Liver (tissue), 9 donors: ENCODE results near the gene PREB. TPM values are rescaled to one million over a fixed set of nuclear protein-coding genes. Genes with fewer than 3 reads are reported as not detected.

Source experiments
- DNase-seq: peaks from one replicate; pipeline ENCODE4 v3.0.0-alpha.2; 2017; ENCODE audit warnings: low spot score
- H3K27ac ChIP-seq, 2 donors: one replicate each; pipeline ENCODE4 v1.7.0; 2013; ENCODE audit warnings: inconsistent platforms in 2 of 2, low read length in 2 of 2, control low read depth in 1 of 2, low read depth in 1 of 2, mild to moderate bottlenecking in 1 of 2
- H3K27me3 ChIP-seq, 4 donors: one replicate each; pipeline versions ENCODE4 v1.6.1 to v1.7.0; 2013; ENCODE audit warnings: low read length in 3 of 4, inconsistent platforms in 1 of 4, mild to moderate bottlenecking in 1 of 4, moderate library complexity in 1 of 4; ENCODE audit not compliant: control insufficient read depth in 4 of 4, insufficient read depth in 4 of 4
- H3K36me3 ChIP-seq, 4 donors: one replicate each; pipeline versions ENCODE4 v1.6.1 to v1.7.0; 2013; ENCODE audit warnings: low read length in 3 of 4, mild to moderate bottlenecking in 3 of 4, low read depth in 1 of 4, moderate library complexity in 1 of 4; ENCODE audit not compliant: control insufficient read depth in 4 of 4, insufficient read depth in 3 of 4
- H3K4me1 ChIP-seq, 4 donors: one replicate each; pipeline versions ENCODE4 v1.6.1 to v1.7.0; 2013; ENCODE audit warnings: low read length in 3 of 4, mild to moderate bottlenecking in 3 of 4, moderate library complexity in 1 of 4; ENCODE audit not compliant: control insufficient read depth in 4 of 4, insufficient read depth in 4 of 4
- H3K4me3 ChIP-seq, 3 donors: one replicate each; pipeline versions ENCODE4 v1.6.1 to v1.7.0; 2013; ENCODE audit warnings: low read length in 3 of 3, control low read depth in 1 of 3, low read depth in 1 of 3, mild to moderate bottlenecking in 1 of 3
- H3K9ac ChIP-seq, 2 donors: one replicate each; pipeline ENCODE4 v1.7.0; 2013; ENCODE audit warnings: low read length in 2 of 2, mild to moderate bottlenecking in 2 of 2, moderate library complexity in 2 of 2, control low read depth in 1 of 2, low read depth in 1 of 2
- H3K9me3 ChIP-seq, 4 donors: one replicate each; pipeline versions ENCODE4 v1.6.1 to v1.7.0; 2013; ENCODE audit warnings: low read length in 3 of 4; ENCODE audit not compliant: control insufficient read depth in 4 of 4
- CTCF ChIP-seq: fragments of 150-350 bp; IDR thresholded peaks from 2 replicates; pipeline ENCODE4 v1.5.1; 2017; ENCODE audit warnings: improper control_type of control experiment, low read depth, low read length; ENCODE audit not compliant: missing input control
- EGR1 ChIP-seq, 2 donors: IDR thresholded peaks; 2 replicates each; pipeline ENCODE4 v1.6.1; 2016 to 2018; ENCODE audit warnings: antibody characterized with exemption in 2 of 2, low read depth in 2 of 2
- FOXA1 ChIP-seq: IDR thresholded peaks from 2 replicates; pipeline ENCODE4 v1.6.1; 2016; ENCODE audit warnings: antibody characterized with exemption
- REST ChIP-seq: IDR thresholded peaks from 2 replicates; pipeline ENCODE4 v1.6.1; 2016; ENCODE audit warnings: antibody characterized with exemption, mild to moderate bottlenecking
- RXRA ChIP-seq, 2 donors: IDR thresholded peaks; 2 replicates each; pipeline ENCODE4 v1.6.1; 2017 to 2018; ENCODE audit warnings: antibody characterized with exemption in 2 of 2, mild to moderate bottlenecking in 1 of 2
- SP1 ChIP-seq: IDR thresholded peaks from 2 replicates; pipeline ENCODE4 v1.6.1; 2018; ENCODE audit warnings: antibody characterized with exemption, mild to moderate bottlenecking
- TAF1 ChIP-seq: conservative IDR thresholded peaks from 2 replicates; pipeline ENCODE4 v1.6.1; 2016; ENCODE audit warnings: antibody characterized with exemption, mild to moderate bottlenecking
- ZBTB33 ChIP-seq: IDR thresholded peaks from 2 replicates; pipeline ENCODE4 v1.6.1; 2016; ENCODE audit warnings: antibody characterized with exemption
- WGBS: extraction: QIAGEN DNeasy Blood & Tissue Kit; methylation state at CpG from one replicate; pipeline ENCODE4 v1.1.7; 2013; 5-methylcytosine and 5-hydroxymethylcytosine counted together
- polyA plus RNA-seq, 2 donors: library from polyadenylated mRNA; stranded (reverse) in 1 of 2; unstranded in 1 of 2; fragments of 200-250 nt in 1 of 2; fragments of >200 nt in 1 of 2; fragmentation: Nextera tagmentation in 1 of 2; extraction: Ambion mirVana in 1 of 2; gene quantifications; one replicate each; pipeline versions ENCODE4 v1.2.1 to v1.2.3, GENCODE V29; 2013 to 2015
- total RNA-seq, 2 donors: library from RNA; depleted of rRNA; stranded (reverse); fragments of >200 nt; gene quantifications; one replicate each; pipeline ENCODE4 v1.2.3, GENCODE V29; 2014
- TF ChIP-seq, protein P1 (sequence below): IDR thresholded peaks from 2 replicates; pipeline ENCODE4 v1.6.1; 2016; ENCODE audit warnings: antibody characterized with exemption
- TF ChIP-seq, protein P2 (sequence below): IDR thresholded peaks from 2 replicates; pipeline ENCODE4 v1.6.1; 2016; ENCODE audit warnings: antibody characterized with exemption
- donor health status: healthy.
- donor health status: healthy.
- donor health status: healthy.
- donor health status: healthy.
- donor health status: healthy.

Gene PREB
- total and polyA plus RNA-seq, 4 donors: 21.5 to 98.4 (median 60.9) TPM

- Histone ChIP-seq H3K4me1 (no peaks in the 10 kb centered on the region), H3K27me3 (no peaks in the 10 kb centered on the region), H3K4me3 (no peak overlapping the region), H3K36me3 (no peaks in the 10 kb centered on the region), H3K27ac (no peak overlapping the region), H3K9ac (no peak overlapping the region), H3K9me3 (no peaks in the 10 kb centered on the region)
- 92% methylated on average over 8 of the region's 8 CpGs for WGBS
- TF ChIP-seq CTCF: no peak
- TF ChIP-seq, protein P1, sequence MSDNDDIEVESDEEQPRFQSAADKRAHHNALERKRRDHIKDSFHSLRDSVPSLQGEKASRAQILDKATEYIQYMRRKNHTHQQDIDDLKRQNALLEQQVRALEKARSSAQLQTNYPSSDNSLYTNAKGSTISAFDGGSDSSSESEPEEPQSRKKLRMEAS: no peak
- TF ChIP-seq, protein P2, sequence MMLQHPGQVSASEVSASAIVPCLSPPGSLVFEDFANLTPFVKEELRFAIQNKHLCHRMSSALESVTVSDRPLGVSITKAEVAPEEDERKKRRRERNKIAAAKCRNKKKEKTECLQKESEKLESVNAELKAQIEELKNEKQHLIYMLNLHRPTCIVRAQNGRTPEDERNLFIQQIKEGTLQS: no peak
- no peak for DNase-seq
Observed at GRCh38 chr2:27150639-27151230, 16.3 kb upstream of the PREB start.

DNA sequence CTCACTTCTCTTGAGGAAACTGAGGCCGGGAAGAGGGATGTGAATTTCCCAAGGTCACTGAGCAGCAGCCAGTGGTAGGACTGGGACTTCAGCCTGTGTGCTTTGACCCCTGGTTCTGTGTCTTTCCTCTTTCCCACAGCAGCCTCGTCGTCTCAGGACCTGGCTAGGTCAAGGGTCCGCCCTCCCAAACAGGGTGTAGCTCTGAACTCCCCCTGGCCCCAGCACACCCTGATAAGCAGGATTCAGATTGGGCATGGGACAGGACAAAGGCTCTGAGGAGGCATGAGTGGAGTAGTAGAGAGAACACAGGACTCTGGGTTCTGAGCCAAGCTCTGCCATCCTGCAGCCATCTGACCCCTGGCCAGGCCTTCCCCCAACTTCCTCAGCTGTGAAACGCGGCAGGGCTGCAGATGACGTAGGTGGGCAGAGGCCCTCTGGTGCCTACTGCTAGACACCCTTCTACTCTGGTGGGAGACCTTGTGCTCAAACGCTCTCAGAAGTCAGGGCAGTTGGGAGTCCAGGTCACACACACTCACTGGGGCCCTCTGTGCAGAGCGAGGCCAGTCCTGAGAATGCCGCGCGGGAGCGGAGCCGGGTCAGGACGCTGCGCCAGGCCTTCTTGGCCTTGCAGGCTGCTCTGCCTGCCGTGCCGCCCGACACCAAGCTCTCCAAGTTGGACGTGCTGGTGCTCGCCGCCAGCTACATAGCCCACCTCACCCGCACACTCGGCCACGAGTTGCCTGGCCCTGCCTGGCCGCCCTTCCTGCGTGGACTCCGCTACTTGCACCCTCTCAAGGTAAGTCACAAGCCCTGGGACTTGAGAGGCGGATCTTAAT is 15.4 kb upstream of the PREB start:
- H3K4me3 ChIP-seq: no peak overlapping the region
- H3K4me1 ChIP-seq: no peaks in the 10 kb centered on the region
- no peak for TF ChIP-seq REST
- no peak for TF ChIP-seq TAF1
- TF ChIP-seq SP1: no peak
- no peak for TF ChIP-seq RXRA (IDR thresholded peaks at IDR 0.05)
- no peak for TF ChIP-seq EGR1 (IDR thresholded peaks at IDR 0.05; ENCODE audit: low read depth in 2 of 2)
- no peak for TF ChIP-seq FOXA1
- TF ChIP-seq, protein P2: no peak
- TF ChIP-seq ZBTB33: no peak
- H3K9me3 ChIP-seq: no peaks in the 10 kb centered on the region
- WGBS: 93% methylated on average over 29 of the region's 29 CpGs
- H3K36me3 ChIP-seq: no peaks in the 10 kb centered on the region
- no peaks in the 10 kb centered on the region for H3K27me3 ChIP-seq
- no peak overlapping the region for H3K27ac ChIP-seq
- DNase-seq: no peak
- no peak overlapping the region for H3K9ac ChIP-seq
